HEK293 (cell line): ENCODE data around the gene GPR162.

Source experiments
- CTCF ChIA-PET: fragments of 350-600 bp; formaldehyde crosslinking; extraction: SDS; loops from one replicate; lab custom pipeline; 2021; ENCODE audit warnings: antibody characterized with exemption; lab: Yijun Ruan, JAX
- POLR2A ChIA-PET: fragments of 300-600 bp; formaldehyde crosslinking; extraction: SDS; loops from one replicate; lab custom pipeline; 2020; ENCODE audit warnings: antibody characterized with exemption, inconsistent platforms; lab: Yijun Ruan, JAX
- H3K27ac ChIP-seq: fragments of 200-500 bp; sonication (Bioruptor generic); 2 replicates; pipeline ENCODE4 v1.5.1; 2014; ENCODE audit warnings: low read depth, low read length, control low read depth, inconsistent platforms; ENCODE audit errors: extremely low read depth
- H3K36me3 ChIP-seq, 2 experiments: fragments of 200-500 bp in 1 of 2; sonication (Bioruptor generic) in 1 of 2; 1 replicate in 1 of 2; 2 replicates in 1 of 2; pipeline ENCODE4 v1.5.1; 2014 to 2017; ENCODE audit warnings: inconsistent platforms in 2 of 2, low read length in 2 of 2; ENCODE audit not compliant: control insufficient read depth in 2 of 2, insufficient read depth in 1 of 2
- H3K4me1 ChIP-seq: fragments of 200-500 bp; sonication (Bioruptor generic); 2 replicates; pipeline ENCODE4 v1.5.1; 2014; ENCODE audit warnings: mild to moderate bottlenecking, low read length, inconsistent platforms; ENCODE audit not compliant: control insufficient read depth, insufficient read depth
- H3K4me3 ChIP-seq: 2 replicates; pipeline ENCODE4 v1.5.1; 2011; ENCODE audit warnings: low read depth, mild to moderate bottlenecking, control low read depth, low read length, moderate library complexity
- H3K9me3 ChIP-seq: fragments of 200-500 bp; sonication (Bioruptor generic); 2 replicates; pipeline ENCODE4 v1.5.1; 2014; ENCODE audit warnings: low read depth, low read length, inconsistent platforms; ENCODE audit not compliant: control insufficient read depth, insufficient read depth
- KLF16 ChIP-seq: fragments of 450-650 bp; formaldehyde crosslinking; IDR thresholded peaks from 2 replicates; pipeline ENCODE4 v1.5.1; 2017; ENCODE audit warnings: missing biosample characterization, missing genetic modification characterization
- KLF17 ChIP-seq: fragments of 450-650 bp; formaldehyde crosslinking; IDR thresholded peaks from 2 replicates; pipeline ENCODE4 v1.5.1; 2016; ENCODE audit warnings: missing biosample characterization, missing genetic modification characterization
- SP2 ChIP-seq: fragments of 450-650 bp; formaldehyde crosslinking; IDR thresholded peaks from 2 replicates; pipeline ENCODE4 v1.5.1; 2016; ENCODE audit warnings: missing biosample characterization, missing genetic modification characterization
- SP7 ChIP-seq: fragments of 450-650 bp; formaldehyde crosslinking; IDR thresholded peaks from 2 replicates; pipeline ENCODE4 v1.5.1; 2016; ENCODE audit warnings: missing biosample characterization, missing genetic modification characterization
- TRIM28 ChIP-seq: IDR thresholded peaks from 2 replicates; pipeline ENCODE4 v1.6.1; 2011; ENCODE audit warnings: low read length, control low read depth, borderline replicate concordance
- ZBTB10 ChIP-seq: fragments of 450-650 bp; formaldehyde crosslinking; IDR thresholded peaks from 2 replicates; pipeline ENCODE4 v1.5.1; 2016; ENCODE audit warnings: missing biosample characterization, missing genetic modification characterization
- ZBTB6 ChIP-seq: fragments of 450-650 bp; formaldehyde crosslinking; IDR thresholded peaks from 2 replicates; pipeline ENCODE4 v1.5.1; 2017; ENCODE audit warnings: missing biosample characterization, missing genetic modification characterization
- ZFP69B ChIP-seq: fragments of 450-650 bp; formaldehyde crosslinking; IDR thresholded peaks from 2 replicates; pipeline ENCODE4 v1.5.1; 2016; ENCODE audit warnings: missing biosample characterization, missing genetic modification characterization
- ZNF133 ChIP-seq: fragments of 450-650 bp; formaldehyde crosslinking; IDR thresholded peaks from 2 replicates; pipeline ENCODE4 v1.5.1; 2016; ENCODE audit warnings: missing biosample characterization, missing genetic modification characterization
- ZNF175 ChIP-seq: fragments of 450-650 bp; formaldehyde crosslinking; IDR thresholded peaks from 2 replicates; pipeline ENCODE4 v1.5.1; 2016; ENCODE audit warnings: missing biosample characterization, missing genetic modification characterization
- ZNF23 ChIP-seq: fragments of 450-650 bp; formaldehyde crosslinking; IDR thresholded peaks from 2 replicates; pipeline ENCODE4 v1.5.1; 2016; ENCODE audit warnings: missing biosample characterization, missing genetic modification characterization, borderline replicate concordance
- ZNF248 ChIP-seq: fragments of 450-650 bp; formaldehyde crosslinking; IDR thresholded peaks from 2 replicates; pipeline ENCODE4 v1.5.1; 2017; ENCODE audit warnings: missing biosample characterization, missing genetic modification characterization
- ZNF366 ChIP-seq: fragments of 450-650 bp; formaldehyde crosslinking; conservative IDR thresholded peaks from 2 replicates; pipeline ENCODE4 v1.5.1; 2016; ENCODE audit warnings: missing biosample characterization, missing genetic modification characterization
- ZNF391 ChIP-seq: fragments of 450-650 bp; formaldehyde crosslinking; IDR thresholded peaks from 2 replicates; pipeline ENCODE4 v1.5.1; 2016; ENCODE audit warnings: low read depth, missing biosample characterization, missing genetic modification characterization, borderline replicate concordance
- ZNF510 ChIP-seq: fragments of 450-650 bp; formaldehyde crosslinking; IDR thresholded peaks from 2 replicates; pipeline ENCODE4 v1.5.1; 2018; ENCODE audit warnings: mild to moderate bottlenecking, missing genetic modification characterization, missing biosample characterization; ENCODE audit not compliant: insufficient replicate concordance
- ZNF529 ChIP-seq: fragments of 450-650 bp; formaldehyde crosslinking; IDR thresholded peaks from 2 replicates; pipeline ENCODE4 v1.5.1; 2017; ENCODE audit warnings: missing genetic modification characterization, missing biosample characterization; ENCODE audit not compliant: insufficient replicate concordance
- ZNF561 ChIP-seq: fragments of 450-650 bp; IDR thresholded peaks from 2 replicates; pipeline ENCODE4 v1.5.1; 2018; ENCODE audit warnings: missing biosample characterization, missing genetic modification characterization, borderline replicate concordance
- ZNF580 ChIP-seq: fragments of 450-650 bp; formaldehyde crosslinking; IDR thresholded peaks from 2 replicates; pipeline ENCODE4 v1.5.1; 2016; ENCODE audit warnings: missing biosample characterization, missing genetic modification characterization
- ZNF596 ChIP-seq: fragments of 450-650 bp; IDR thresholded peaks from 2 replicates; pipeline ENCODE4 v1.5.0; 2018; ENCODE audit warnings: missing biosample characterization, mild to moderate bottlenecking, missing genetic modification characterization, moderate library complexity
- ZNF600 ChIP-seq: fragments of 450-650 bp; formaldehyde crosslinking; IDR thresholded peaks from 2 replicates; pipeline ENCODE4 v1.5.1; 2016; ENCODE audit warnings: missing biosample characterization, missing genetic modification characterization
- ZNF677 ChIP-seq: fragments of 450-650 bp; IDR thresholded peaks from 2 replicates; pipeline ENCODE4 v1.5.0; 2018; ENCODE audit warnings: missing biosample characterization, mild to moderate bottlenecking, missing genetic modification characterization, moderate library complexity
- ZNF76 ChIP-seq: fragments of 450-650 bp; formaldehyde crosslinking; IDR thresholded peaks from 2 replicates; pipeline ENCODE4; 2016; ENCODE audit warnings: low read depth, missing biosample characterization, missing genetic modification characterization, borderline replicate concordance
- ZSCAN23 ChIP-seq: fragments of 450-650 bp; formaldehyde crosslinking; IDR thresholded peaks from 2 replicates; pipeline ENCODE4 v1.5.1; 2016; ENCODE audit warnings: missing biosample characterization, missing genetic modification characterization

The GPR162 gene

GRCh38 chr12:6777386-6777785 is 44.2 kb upstream of the GPR162 start:
- Histone ChIP-seq H3K36me3 (no peaks in the 10 kb centered on the region), H3K4me3 (no peak overlapping the region), H3K4me1 (peaks cover 7% of the 10 kb centered on the region), H3K9me3 (no peaks in the 10 kb centered on the region), H3K27ac (no peak overlapping the region)
- ChIA-PET CTCF (interaction anchor here (0.5 to 7.6 kb wide), 7 partner anchors 10 to 321 kb away, joined by 3 to 93 read pairs (median 4); partner anchors contain the start of genes MLF2 and PTMS), POLR2A (interaction anchor here (0.5 to 3.0 kb wide), 4 partner anchors 11 to 61 kb away, joined by 3 to 24 read pairs (median 13); partner anchors contain the start of genes MLF2 and PTMS)
- no peak for TF ChIP-seq SP2 (tag by site-specific recombination)
- no peak for TF ChIP-seq ZNF600 (tag by site-specific recombination)
- no peak for TF ChIP-seq ZNF561 (tag by site-specific recombination)

GRCh38 chr12:6778217-6778573 is 43.4 kb upstream of the GPR162 start:
- Histone ChIP-seq H3K4me1 (peaks cover 7% of the 10 kb centered on the region), H3K9me3 (no peaks in the 10 kb centered on the region), H3K27ac (peak overlapping the region; percentile 24; the same call in 1 of the 2 replicates), H3K4me3 (no peak overlapping the region), H3K36me3 (no peaks in the 10 kb centered on the region)
- TF ChIP-seq ZNF529 (no peak), ZNF248 (tag by site-specific recombination) (no peak), ZNF76 (tag by site-specific recombination) (no peak), ZNF677 (tag by site-specific recombination) (no peak), KLF17 (tag by site-specific recombination) (peak; percentile 34; the same call in 1 of the 2 replicates), ZNF133 (tag by site-specific recombination) (no peak), ZNF596 (tag by site-specific recombination) (0 out of 2 replicates have a peak, but pooled peaks have one; percentile 11), ZNF391 (tag by site-specific recombination) (no peak), ZBTB6 (tag by site-specific recombination) (peak; percentile 100), ZNF175 (tag by site-specific recombination) (no peak), TRIM28 (no peak), KLF16 (tag by site-specific recombination) (no peak)
- ChIA-PET CTCF (interaction anchor here (0.7 to 7.6 kb wide), 13 partner anchors 11 to 166 kb away, joined by 3 to 93 read pairs (median 4); partner anchors contain the start of genes C12orf57, CD4, MLF2 and PTMS), POLR2A (interaction anchor here (1.0 to 3.0 kb wide), 4 partner anchors 9 to 54 kb away, joined by 3 to 24 read pairs (median 12); partner anchors contain the start of genes COPS7A, MLF2 and PTMS)

- ChIA-PET POLR2A (interaction anchor here (1.0 to 3.0 kb wide), 4 partner anchors 10 to 55 kb away, joined by 3 to 24 read pairs (median 12); partner anchors contain the start of genes COPS7A, MLF2 and PTMS), CTCF (interaction anchor here (0.6 to 7.6 kb wide), 15 partner anchors 11 to 359 kb away, joined by 3 to 93 read pairs (median 4); partner anchors contain the start of genes C12orf57, CD4, MLF2 and PTMS)
- Histone ChIP-seq H3K9me3 (no peaks in the 10 kb centered on the region), H3K4me3 (peak overlapping the region; percentile 23), H3K27ac (peak overlapping the region; percentile 24; the same call in 1 of the 2 replicates), H3K4me1 (peaks cover 7% of the 10 kb centered on the region), H3K36me3 (no peaks in the 10 kb centered on the region)
- TF ChIP-seq ZNF366 (tag by site-specific recombination) (peak; percentile 76), KLF17 (tag by site-specific recombination) (peak; percentile 86), ZNF580 (tag by site-specific recombination) (peak; percentile 90), ZNF510 (tag by site-specific recombination) (no peak), ZNF23 (tag by site-specific recombination) (no peak), ZBTB10 (tag by site-specific recombination) (peak; percentile 84), ZFP69B (tag by site-specific recombination) (peak; percentile 88), ZSCAN23 (tag by site-specific recombination) (no peak), SP7 (tag by site-specific recombination) (peak; percentile 92)
Measured at GRCh38 chr12:6778574-6779550, 42.8 kb upstream of the GPR162 start.
